IMR-90 (cell line): ENCODE data around the gene MXD4. TPM values are rescaled to one million over a fixed set of nuclear protein-coding genes. Genes with fewer than 3 reads are reported as not detected.

Source experiments
- ATAC-seq: fragments of 200-7000 bp; cut with Tn5 transposase; 2 replicates; pipeline ENCODE4 v1.9.1; 2020; ENCODE audit warnings: low read depth, mild to moderate bottlenecking, moderate library complexity
- BruUV-seq: library from RNA; stranded (reverse); fragments of 400-500 nt; replicated peaks from 2 replicates; lab custom pipeline; 2021; lab: Mats Ljungman, UMichigan
- CTCF ChIA-PET: fragments of 300-600 bp; formaldehyde crosslinking; extraction: SDS; loops from one replicate; lab custom pipeline; 2021; ENCODE audit warnings: antibody characterized with exemption; lab: Yijun Ruan, JAX
- POLR2A ChIA-PET: fragments of 300-600 bp; sonication (Branson Sonifier 250); formaldehyde crosslinking; loops from one replicate; lab custom pipeline; 2022; ENCODE audit warnings: antibody characterized with exemption; ENCODE audit not compliant: unreplicated experiment; lab: Charles Lee
- DNase-seq: peaks from one replicate; pipeline ENCODE4 v3.0.0; 2013
- H2AFZ ChIP-seq: replicated peaks from 2 replicates; pipeline ENCODE3; 2013; ENCODE audit warnings: low read length, mild to moderate bottlenecking; ENCODE audit not compliant: poor library complexity
- H2AK5ac ChIP-seq: 2 replicates; pipeline ENCODE4 v1.6.1; 2013; ENCODE audit warnings: low read depth, low read length, inconsistent platforms
- H2AK9ac ChIP-seq: replicated peaks from 2 replicates; pipeline ENCODE3; 2013; ENCODE audit warnings: mild to moderate bottlenecking, low read depth, low read length, moderate library complexity; ENCODE audit not compliant: poor library complexity
- H2BK120ac ChIP-seq: 2 replicates; pipeline ENCODE4 v1.6.1; 2013; ENCODE audit warnings: low read depth, low read length, inconsistent platforms
- H2BK15ac ChIP-seq: 3 replicates; pipeline ENCODE4 v1.6.1; 2013; ENCODE audit warnings: low read depth, low read length, inconsistent platforms
- H2BK20ac ChIP-seq: 2 replicates; pipeline ENCODE4 v1.6.1; 2013; ENCODE audit warnings: low read depth, mild to moderate bottlenecking, inconsistent platforms, low read length, moderate library complexity
- H2BK5ac ChIP-seq: 2 replicates; pipeline ENCODE4 v1.6.1; 2013; ENCODE audit warnings: mild to moderate bottlenecking, low read depth, low read length, inconsistent platforms; ENCODE audit not compliant: poor library complexity, severe bottlenecking
- H3K14ac ChIP-seq: replicated peaks from 2 replicates; pipeline ENCODE4 v1.6.1; 2013; ENCODE audit warnings: low read depth, low read length, inconsistent platforms
- H3K18ac ChIP-seq: 2 replicates; pipeline ENCODE4 v1.6.1; 2013; ENCODE audit warnings: low read depth, low read length, control low read depth
- H3K23ac ChIP-seq: 2 replicates; pipeline ENCODE4 v1.6.1; 2013; ENCODE audit warnings: low read depth, low read length, inconsistent platforms
- H3K27ac ChIP-seq: 2 replicates; pipeline ENCODE4 v1.5.1; 2013; ENCODE audit warnings: mild to moderate bottlenecking, control low read depth, low read length; ENCODE audit not compliant: insufficient read depth
- H3K27me3 ChIP-seq: 2 replicates; pipeline ENCODE4 v1.6.1; 2013; ENCODE audit warnings: low read length; ENCODE audit not compliant: control insufficient read depth, insufficient read depth
- H3K36me3 ChIP-seq: 2 replicates; pipeline ENCODE4 v1.6.1; 2013; ENCODE audit warnings: low read length, mixed read lengths; ENCODE audit not compliant: control insufficient read depth, insufficient read depth
- H3K4ac ChIP-seq: 2 replicates; pipeline ENCODE4 v1.6.1; 2013; ENCODE audit warnings: low read depth, low read length, inconsistent platforms
- H3K4me1 ChIP-seq: 2 replicates; pipeline ENCODE4 v1.6.1; 2013; ENCODE audit warnings: low read length, mixed read lengths; ENCODE audit not compliant: control insufficient read depth, insufficient read depth
- H3K4me2 ChIP-seq: 2 replicates; pipeline ENCODE4 v1.6.1; 2013; ENCODE audit warnings: low read depth, mild to moderate bottlenecking, control low read depth, low read length, moderate library complexity
- H3K4me3 ChIP-seq: 2 replicates; pipeline ENCODE4 v1.5.1; 2013; ENCODE audit warnings: low read depth, mild to moderate bottlenecking, control low read depth, low read length, moderate library complexity; ENCODE audit not compliant: insufficient read depth
- H3K56ac ChIP-seq: 2 replicates; pipeline ENCODE4 v1.6.1; 2013; ENCODE audit warnings: low read length, inconsistent platforms; ENCODE audit not compliant: insufficient read depth; ENCODE audit errors: extremely low read depth
- H3K79me1 ChIP-seq, 2 experiments: 2 replicates each; pipeline ENCODE4 v1.6.1; 2013; ENCODE audit warnings: low read length in 2 of 2, inconsistent platforms in 1 of 2, low read depth in 1 of 2
- H3K9ac ChIP-seq: 2 replicates; pipeline ENCODE4 v1.6.1; 2013; ENCODE audit warnings: low read depth, low read length, control low read depth
- H3K9me1 ChIP-seq: 2 replicates; pipeline ENCODE4 v1.6.1; 2013; ENCODE audit warnings: low read length, inconsistent platforms; ENCODE audit not compliant: insufficient read depth
- H3K9me3 ChIP-seq: 2 replicates; pipeline ENCODE4 v1.6.1; 2013; ENCODE audit warnings: low read length; ENCODE audit not compliant: control insufficient read depth, insufficient read depth
- H4K20me1 ChIP-seq: 2 replicates; pipeline ENCODE4 v1.6.1; 2013; ENCODE audit warnings: low read length, inconsistent platforms; ENCODE audit not compliant: insufficient read depth
- H4K5ac ChIP-seq: 2 replicates; pipeline ENCODE4 v1.6.1; 2013; ENCODE audit warnings: mild to moderate bottlenecking, low read depth, low read length, control low read depth
- H4K8ac ChIP-seq, 2 experiments: 2 replicates each; pipeline ENCODE4 v1.6.1; 2013; ENCODE audit warnings: low read depth in 2 of 2, low read length in 2 of 2, control low read depth in 1 of 2, inconsistent platforms in 1 of 2
- H4K91ac ChIP-seq: 2 replicates; pipeline ENCODE4 v1.6.1; 2013; ENCODE audit warnings: low read depth, low read length, inconsistent platforms; ENCODE audit not compliant: insufficient read depth
- BHLHE40 ChIP-seq: fragments of 150-350 bp; IDR thresholded peaks from 2 replicates; pipeline ENCODE4 v1.6.1; 2016; ENCODE audit warnings: mild to moderate bottlenecking, low read depth, low read length
- CEBPB ChIP-seq: IDR thresholded peaks from 2 replicates; pipeline ENCODE4 v1.6.1; 2012; ENCODE audit warnings: low read depth, low read length, improper control_type of control experiment
- CHD1 ChIP-seq: IDR thresholded peaks from 2 replicates; pipeline ENCODE4 v1.6.1; 2012; ENCODE audit warnings: low read depth, low read length, improper control_type of control experiment
- ELK1 ChIP-seq: fragments of 150-350 bp; IDR thresholded peaks from 2 replicates; pipeline ENCODE4 v1.6.1; 2016; ENCODE audit warnings: low read depth, mild to moderate bottlenecking, low read length, moderate library complexity, borderline replicate concordance
- FOS ChIP-seq: fragments of 150-350 bp; IDR thresholded peaks from 2 replicates; pipeline ENCODE4 v1.6.1; 2016; ENCODE audit warnings: low read depth, low read length
- MAFK ChIP-seq: IDR thresholded peaks from 2 replicates; pipeline ENCODE4 v1.6.1; 2012; ENCODE audit warnings: low read depth, low read length, improper control_type of control experiment
- NFE2L2 ChIP-seq: fragments of 150-350 bp; IDR thresholded peaks from 2 replicates; pipeline ENCODE4 v1.6.1; 2016; ENCODE audit warnings: low read depth, mild to moderate bottlenecking, low read length
- POLR2A ChIP-seq: IDR thresholded peaks from 2 replicates; pipeline ENCODE4 v1.6.1; 2012; ENCODE audit warnings: mild to moderate bottlenecking, low read depth, low read length
- RAD21 ChIP-seq: IDR thresholded peaks from 2 replicates; pipeline ENCODE4 v1.6.1; 2012; ENCODE audit warnings: low read length, improper control_type of control experiment
- RCOR1 ChIP-seq: IDR thresholded peaks from 2 replicates; pipeline ENCODE4 v1.6.1; 2012; ENCODE audit warnings: mild to moderate bottlenecking, low read length, improper control_type of control experiment; ENCODE audit not compliant: insufficient replicate concordance
- RFX5 ChIP-seq: IDR thresholded peaks from 2 replicates; pipeline ENCODE4 v1.8.0; 2012; ENCODE audit warnings: low read depth, mild to moderate bottlenecking, low read length, moderate library complexity
- USF2 ChIP-seq: fragments of 150-350 bp; IDR thresholded peaks from 2 replicates; pipeline ENCODE4 v1.6.1; 2017; ENCODE audit warnings: mild to moderate bottlenecking, antibody characterized with exemption, low read length, low read depth
- WGBS, 2 experiments: methylation state at CpG; one replicate each; pipeline versions ENCODE4 v1.1.5 to v1.1.7; 2013; ENCODE audit warnings: missing lambda C conversion rate in 2 of 2; ENCODE audit not compliant: insufficient read length in 1 of 2; ENCODE audit errors: extremely low coverage in 2 of 2; 5-methylcytosine and 5-hydroxymethylcytosine counted together
- dilution Hi-C: fragments of 300-500 bp; cut with HindIII; formaldehyde crosslinking; loops from one replicate; pipeline ENCODE4 v1.14.3; 2018; ENCODE audit warnings: low sequenced_read_pairs; ENCODE audit not compliant: unreplicated experiment
- in situ Hi-C: fragments of 300-500 bp; cut with MboI; formaldehyde crosslinking; loops from 3 replicates; pipeline ENCODE4 v1.14.3; 2019; ENCODE audit warnings: low sequenced_read_pairs, inconsistent platforms, mixed read lengths
- intact Hi-C: fragments of 100-400 bp; cut with micrococcal nuclease; formaldehyde crosslinking; loops from 2 replicates; pipeline ENCODE4 v1.10.0; 2022
- polyA plus RNA-seq, 3 experiments: library from polyadenylated mRNA; depleted of rRNA; stranded (reverse); fragments of >200 nt; gene quantifications; 2 replicates each; pipeline ENCODE4 v1.2.3, GENCODE V29; 2012; ENCODE audit warnings: low replicate concordance in 1 of 3
- total RNA-seq: library from RNA; depleted of rRNA; stranded (reverse); fragments of >200 nt; gene quantifications from 2 replicates; pipeline ENCODE4 v1.2.3, GENCODE V29; 2012
- TF ChIP-seq, protein P1 (sequence below): conservative IDR thresholded peaks from 2 replicates; pipeline ENCODE4 v1.5.1; 2012; ENCODE audit warnings: mild to moderate bottlenecking, low read depth, low read length, improper control_type of control experiment

The MXD4 gene
- total and polyA plus RNA-seq, 2 of the 4 experiments (the other 2 are of a cell fraction) = 22.8 to 54.4 TPM

DNA sequence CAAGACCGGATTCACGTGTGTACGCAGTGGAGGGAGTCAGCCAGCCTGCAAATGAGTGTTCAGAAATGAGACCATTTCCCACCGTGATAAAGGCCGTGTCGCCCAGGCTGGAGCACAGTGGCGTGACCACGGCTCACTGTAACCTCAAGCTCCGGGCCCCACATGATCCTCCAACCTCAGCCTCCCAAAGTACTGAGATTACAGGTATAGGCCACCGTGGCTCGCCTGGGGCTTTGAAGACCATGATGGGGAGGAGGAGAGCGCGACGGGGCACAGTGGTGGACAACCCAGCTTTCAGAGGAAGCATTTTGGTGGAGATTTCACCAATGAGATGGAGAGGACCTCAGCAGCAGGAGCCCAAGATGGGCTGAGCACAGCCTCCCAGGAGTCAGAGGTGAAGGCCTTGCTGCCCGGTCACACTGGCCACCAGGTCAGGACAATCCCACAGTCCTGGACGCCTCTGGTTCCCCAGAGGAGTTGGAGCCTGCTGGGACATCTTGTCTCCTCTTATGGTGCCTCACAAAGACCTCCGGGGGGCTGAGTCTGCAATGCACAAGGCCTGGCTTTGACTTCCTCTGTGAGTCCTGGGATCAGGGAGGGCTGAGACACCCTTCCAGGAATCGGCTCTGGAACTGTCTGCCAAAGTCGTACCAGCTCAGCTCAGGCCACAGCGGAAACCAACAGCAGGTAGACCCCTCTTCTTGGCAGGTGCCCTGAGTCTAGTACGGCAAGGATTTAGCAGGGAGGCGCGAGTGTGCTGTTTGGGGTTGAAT is 22.4 kb upstream of the MXD4 start:
- no peak for ATAC-seq
- intact Hi-C loops = no loop called here

More for the DNA sequence above, 22.4 kb upstream of the MXD4 start:
- no peak for DNase-seq
- Histone ChIP-seq H2AK9ac (no peak overlapping the region), H3K79me1 (no peaks in the 10 kb centered on the region), H3K18ac (no peak overlapping the region), H3K4me2 (no peak overlapping the region), H3K4me1 (peaks cover 2% of the 10 kb centered on the region; the same call in 1 of the 2 replicates), H2AK5ac (no peak overlapping the region), H2BK120ac (no peak overlapping the region), H3K14ac (no peak overlapping the region), H3K56ac (no peak overlapping the region), H3K27ac (no peak overlapping the region), H2BK20ac (no peak overlapping the region), H4K5ac (no peak overlapping the region), H2BK15ac (no peak overlapping the region), H3K36me3 (no peaks in the 10 kb centered on the region), H3K4ac (no peak overlapping the region), H3K9me3 (no peaks in the 10 kb centered on the region), H4K20me1 (no peaks in the 10 kb centered on the region), H4K91ac (no peak overlapping the region), H2AFZ (no peak overlapping the region), H3K27me3 (0 out of 2 replicates have a peak, but pooled peaks cover 2% of the 10 kb centered on the region), H2BK5ac (no peak overlapping the region), H3K23ac (no peak overlapping the region), H3K4me3 (no peak overlapping the region), H4K8ac (no peak overlapping the region), H3K9me1 (0 out of 2 replicates have a peak, but pooled peaks cover 3% of the 10 kb centered on the region), H3K9ac (no peak overlapping the region)
- 100% methylated on average over 5 of the region's 23 CpGs; no CpG with 5 or more reads in 1 of the 2 experiments for WGBS, 2 experiments
- POLR2A ChIA-PET = interaction anchor here (0.6 kb wide), 1 partner anchor 513 kb away, joined by 3 read pairs; no protein-coding TSS in a partner anchor
- BruUV-seq = no TSS peak
- CTCF ChIA-PET = no interaction called here
- in situ Hi-C loops = no loop called here
- dilution Hi-C loops = no loop called here
- no peak for TF ChIP-seq CHD1
- TF ChIP-seq BHLHE40 = no peak
- TF ChIP-seq, protein P1, sequence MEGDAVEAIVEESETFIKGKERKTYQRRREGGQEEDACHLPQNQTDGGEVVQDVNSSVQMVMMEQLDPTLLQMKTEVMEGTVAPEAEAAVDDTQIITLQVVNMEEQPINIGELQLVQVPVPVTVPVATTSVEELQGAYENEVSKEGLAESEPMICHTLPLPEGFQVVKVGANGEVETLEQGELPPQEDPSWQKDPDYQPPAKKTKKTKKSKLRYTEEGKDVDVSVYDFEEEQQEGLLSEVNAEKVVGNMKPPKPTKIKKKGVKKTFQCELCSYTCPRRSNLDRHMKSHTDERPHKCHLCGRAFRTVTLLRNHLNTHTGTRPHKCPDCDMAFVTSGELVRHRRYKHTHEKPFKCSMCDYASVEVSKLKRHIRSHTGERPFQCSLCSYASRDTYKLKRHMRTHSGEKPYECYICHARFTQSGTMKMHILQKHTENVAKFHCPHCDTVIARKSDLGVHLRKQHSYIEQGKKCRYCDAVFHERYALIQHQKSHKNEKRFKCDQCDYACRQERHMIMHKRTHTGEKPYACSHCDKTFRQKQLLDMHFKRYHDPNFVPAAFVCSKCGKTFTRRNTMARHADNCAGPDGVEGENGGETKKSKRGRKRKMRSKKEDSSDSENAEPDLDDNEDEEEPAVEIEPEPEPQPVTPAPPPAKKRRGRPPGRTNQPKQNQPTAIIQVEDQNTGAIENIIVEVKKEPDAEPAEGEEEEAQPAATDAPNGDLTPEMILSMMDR = no peak
- no peak for TF ChIP-seq FOS
- TF ChIP-seq RCOR1 = no peak
- TF ChIP-seq USF2 = no peak
- TF ChIP-seq RFX5 = no peak
- TF ChIP-seq NFE2L2 = no peak
- TF ChIP-seq CEBPB = no peak
- TF ChIP-seq POLR2A = no peak
- TF ChIP-seq RAD21 = no peak
- TF ChIP-seq MAFK = no peak
- TF ChIP-seq ELK1 = no peak
